Trophoblast cell (in vitro differentiated cells and primary cell): ENCODE results near the gene PSMA7.

ENCODE experiments used
- DNase-seq, 2 donors: peaks; one replicate each; pipeline ENCODE4 v3.0.0-alpha.2; 2016
- H2AFZ ChIP-seq: 2 replicates; pipeline ENCODE4 v1.6.1; 2013; ENCODE audit warnings: low read length, moderate library complexity, mild to moderate bottlenecking; ENCODE audit not compliant: insufficient read depth, poor library complexity
- H2AK5ac ChIP-seq: 2 replicates; pipeline ENCODE4 v1.6.1; 2013; ENCODE audit warnings: mild to moderate bottlenecking, low read length
- H2BK120ac ChIP-seq: 2 replicates; pipeline ENCODE4 v1.6.1; 2013; ENCODE audit warnings: low read length, mild to moderate bottlenecking, moderate library complexity; ENCODE audit not compliant: insufficient read depth, poor library complexity
- H2BK12ac ChIP-seq: 2 replicates; pipeline ENCODE4 v1.6.1; 2013; ENCODE audit warnings: mild to moderate bottlenecking, low read length, moderate library complexity
- H2BK5ac ChIP-seq: 2 replicates; pipeline ENCODE4 v1.6.1; 2013; ENCODE audit warnings: low read length, low read depth, moderate library complexity, mild to moderate bottlenecking; ENCODE audit not compliant: poor library complexity
- H3K14ac ChIP-seq: 2 replicates; pipeline ENCODE4 v1.6.1; 2013; ENCODE audit warnings: mild to moderate bottlenecking, low read length
- H3K18ac ChIP-seq: 2 replicates; pipeline ENCODE4 v1.6.1; 2013; ENCODE audit warnings: mild to moderate bottlenecking, low read length
- H3K23ac ChIP-seq: 2 replicates; pipeline ENCODE4 v1.6.1; 2013; ENCODE audit warnings: low read length
- H3K27ac ChIP-seq: 2 replicates; pipeline ENCODE4 v1.5.1; 2013; ENCODE audit warnings: low read depth, mild to moderate bottlenecking, inconsistent platforms, low read length, moderate library complexity
- H3K27me3 ChIP-seq: 2 replicates; pipeline ENCODE4 v1.6.1; 2013; ENCODE audit warnings: inconsistent platforms, mild to moderate bottlenecking, low read length, moderate library complexity; ENCODE audit not compliant: insufficient read depth
- H3K36me3 ChIP-seq, 2 experiments: 1 replicate in 1 of 2; 2 replicates in 1 of 2; pipeline ENCODE4 v1.6.1; 2013; ENCODE audit warnings: low read length in 2 of 2, mild to moderate bottlenecking in 2 of 2, moderate library complexity in 1 of 2; ENCODE audit not compliant: insufficient read depth in 2 of 2, control insufficient read depth in 1 of 2
- H3K4ac ChIP-seq: 2 replicates; pipeline ENCODE4 v1.6.1; 2013; ENCODE audit warnings: low read depth, mild to moderate bottlenecking, low read length, moderate library complexity
- H3K4me1 ChIP-seq, 2 experiments: 1 replicate in 1 of 2; 2 replicates in 1 of 2; pipeline ENCODE4 v1.6.1; 2013; ENCODE audit warnings: low read length in 2 of 2, mild to moderate bottlenecking in 2 of 2, moderate library complexity in 1 of 2; ENCODE audit not compliant: insufficient read depth in 2 of 2, control insufficient read depth in 1 of 2
- H3K4me2 ChIP-seq: 2 replicates; pipeline ENCODE4 v1.6.1; 2013; ENCODE audit warnings: inconsistent platforms, mild to moderate bottlenecking, low read length, moderate library complexity
- H3K4me3 ChIP-seq: 2 replicates; pipeline ENCODE4 v1.5.1; 2013; ENCODE audit warnings: mild to moderate bottlenecking, low read depth, low read length, inconsistent platforms
- H3K79me1 ChIP-seq: one replicate; pipeline ENCODE4 v1.6.1; 2013; ENCODE audit warnings: low read length
- H3K79me2 ChIP-seq: 2 replicates; pipeline ENCODE4 v1.6.1; 2013; ENCODE audit warnings: low read length, mild to moderate bottlenecking; ENCODE audit not compliant: control insufficient read depth, insufficient read depth, poor library complexity
- H3K9ac ChIP-seq: 2 replicates; pipeline ENCODE4 v1.6.1; 2013; ENCODE audit warnings: mild to moderate bottlenecking, low read length
- H3K9me3 ChIP-seq: 2 replicates; pipeline ENCODE4 v1.6.1; 2013; ENCODE audit warnings: low read depth, mild to moderate bottlenecking, control low read depth, inconsistent platforms, low read length; ENCODE audit not compliant: insufficient read depth
- H4K12ac ChIP-seq: 2 replicates; pipeline ENCODE4 v1.6.1; 2013; ENCODE audit warnings: low read depth, mild to moderate bottlenecking, low read length, moderate library complexity
- H4K8ac ChIP-seq: 2 replicates; pipeline ENCODE4 v1.6.1; 2013; ENCODE audit warnings: low read depth, mild to moderate bottlenecking, low read length, moderate library complexity
- H4K91ac ChIP-seq: one replicate; pipeline ENCODE4 v1.6.1; 2013; ENCODE audit warnings: low read depth, mild to moderate bottlenecking, low read length, moderate library complexity
- WGBS: extraction: QIAGEN DNeasy Blood & Tissue Kit; methylation state at CpG from one replicate; pipeline ENCODE4 v1.1.7; 2013; ENCODE audit warnings: missing lambda C conversion rate; ENCODE audit not compliant: insufficient read length, insufficient coverage; ENCODE audit errors: extremely low coverage; 5-methylcytosine and 5-hydroxymethylcytosine counted together

PSMA7 gene

DNA sequence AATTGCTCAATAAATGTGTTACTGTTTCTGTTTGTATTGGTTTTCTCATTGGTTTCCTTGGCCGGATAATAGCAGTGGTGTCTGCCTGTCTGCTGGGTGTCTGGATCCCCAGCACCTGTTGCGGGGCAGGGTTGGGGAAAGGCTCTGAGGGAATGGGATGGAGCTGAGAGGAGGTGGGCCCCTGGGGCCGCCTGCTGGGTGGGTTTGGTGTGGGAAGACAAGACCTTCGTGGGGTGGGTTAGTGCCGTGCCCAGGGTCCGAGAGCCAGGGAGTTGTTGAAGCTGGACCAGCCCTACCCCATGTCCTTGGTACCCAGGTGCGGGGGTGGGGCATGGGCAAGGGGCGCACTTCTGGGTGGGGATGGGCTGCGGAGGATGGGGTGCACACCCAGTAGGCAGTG lies 4.3 kb upstream of the PSMA7 start:
- no peak overlapping the region for H2AFZ ChIP-seq
- no peak overlapping the region for H4K8ac ChIP-seq
- peak overlapping the region; percentile 93 for H3K4ac ChIP-seq
- H2BK5ac ChIP-seq = no peak overlapping the region
- peaks cover 9 to 20% of the 10 kb centered on the region in 2 experiments for H3K4me1 ChIP-seq
- no peak overlapping the region for H3K14ac ChIP-seq
- H3K23ac ChIP-seq = no peak overlapping the region
- no peak overlapping the region for H3K27ac ChIP-seq
- no peak for DNase-seq
- H4K91ac ChIP-seq = no peak overlapping the region
- no peak overlapping the region for H2BK120ac ChIP-seq
- peaks cover 7% of the 10 kb centered on the region for H3K79me1 ChIP-seq
- H2BK12ac ChIP-seq = no peak overlapping the region
- no peak overlapping the region for H3K9ac ChIP-seq
- peaks cover 4% of the 10 kb centered on the region for H3K9me3 ChIP-seq
- WGBS = no CpG with 5 or more reads among the region's 9 CpGs
- no peak overlapping the region for H3K4me2 ChIP-seq
- H4K12ac ChIP-seq = no peak overlapping the region
- peaks cover 10 to 15% of the 10 kb centered on the region in 2 experiments for H3K36me3 ChIP-seq
- no peak overlapping the region for H3K18ac ChIP-seq
- no peaks in the 10 kb centered on the region for H3K27me3 ChIP-seq
- peaks cover 39% of the 10 kb centered on the region for H3K79me2 ChIP-seq
- no peak overlapping the region for H2AK5ac ChIP-seq
- H3K4me3 ChIP-seq = no peak overlapping the region

DNA sequence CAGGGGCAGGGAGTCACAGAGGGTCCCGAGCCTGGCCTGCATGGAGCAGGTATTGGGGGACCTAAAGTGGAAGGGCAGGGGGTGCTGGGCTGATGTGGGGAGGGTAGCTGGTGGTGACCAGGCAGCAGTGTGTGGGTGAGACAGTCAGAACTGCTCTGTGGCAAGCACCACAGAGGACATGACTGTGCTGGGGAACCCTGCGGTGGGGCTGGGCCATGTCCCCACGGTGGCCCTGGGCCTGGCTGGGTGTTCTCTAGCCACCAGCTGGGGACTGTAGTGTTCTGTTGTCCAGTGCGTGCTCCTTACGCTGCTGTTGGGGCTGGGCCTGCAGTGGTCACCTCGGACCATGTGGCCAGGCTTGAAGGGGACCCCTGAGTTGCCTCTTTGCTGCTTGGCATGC lies 3.9 kb upstream of the PSMA7 start:
- no peak overlapping the region for H3K27ac ChIP-seq
- peaks cover 7% of the 10 kb centered on the region for H3K79me1 ChIP-seq
- H3K36me3 ChIP-seq = peaks cover 10 to 12% of the 10 kb centered on the region in 2 experiments
- H3K4me2 ChIP-seq = no peak overlapping the region
- DNase-seq = no peak
- no peak overlapping the region for H3K18ac ChIP-seq
- no peak overlapping the region for H2AK5ac ChIP-seq
- H3K4me3 ChIP-seq = no peak overlapping the region
- no peak overlapping the region for H3K14ac ChIP-seq
- no peaks in the 10 kb centered on the region for H3K27me3 ChIP-seq
- H4K8ac ChIP-seq = no peak overlapping the region
- no peak overlapping the region for H4K91ac ChIP-seq
- no peak overlapping the region for H2AFZ ChIP-seq
- no peak overlapping the region for H2BK120ac ChIP-seq
- peaks cover 41% of the 10 kb centered on the region for H3K79me2 ChIP-seq
- H3K9ac ChIP-seq = no peak overlapping the region
- no peak overlapping the region for H2BK5ac ChIP-seq
- WGBS = no CpG with 5 or more reads among the region's 6 CpGs
- peaks cover 4% of the 10 kb centered on the region for H3K9me3 ChIP-seq
- H3K4ac ChIP-seq = peak overlapping the region; percentile 93
- peaks cover 9 to 20% of the 10 kb centered on the region in 2 experiments for H3K4me1 ChIP-seq
- H2BK12ac ChIP-seq = no peak overlapping the region
- no peak overlapping the region for H3K23ac ChIP-seq
- H4K12ac ChIP-seq = no peak overlapping the region

DNA sequence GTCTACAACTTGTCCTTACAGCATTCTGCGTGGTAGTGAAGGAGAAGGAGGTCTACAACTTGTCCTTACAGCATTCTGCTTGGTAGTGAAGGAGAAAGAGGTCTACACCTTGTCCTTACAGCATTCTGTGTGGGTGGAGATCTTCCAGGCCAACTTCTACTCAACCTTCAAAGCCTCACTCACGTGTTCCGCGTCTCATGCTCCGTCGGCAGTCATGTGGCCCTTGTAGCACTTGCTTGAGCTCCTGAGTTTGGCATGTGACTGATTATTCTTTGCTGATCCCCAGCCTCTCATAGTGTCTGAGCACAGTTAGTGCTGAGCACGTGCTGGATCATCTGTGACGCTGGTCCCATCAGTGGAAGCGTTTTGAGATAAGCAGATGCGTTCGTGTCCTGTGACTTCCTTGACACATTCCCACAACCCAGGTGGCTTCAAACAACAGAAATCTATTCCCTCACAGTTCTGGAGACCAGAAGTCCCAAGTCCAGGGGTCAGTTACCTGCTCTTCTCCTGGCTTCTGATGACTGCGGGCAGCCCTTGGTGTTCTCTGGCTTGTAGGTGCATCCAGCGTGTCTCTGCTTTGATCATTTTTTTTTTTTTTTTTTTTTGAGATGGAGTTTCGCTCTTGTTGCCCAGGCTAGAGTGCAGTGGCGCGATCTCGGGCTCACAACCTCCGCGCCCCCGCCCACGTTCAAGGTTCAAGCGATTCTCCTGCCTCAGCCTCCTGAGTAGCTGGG lies 3.0 kb upstream of the PSMA7 start:
- no peak overlapping the region for H2BK5ac ChIP-seq
- H4K12ac ChIP-seq = no peak overlapping the region
- H3K4me1 ChIP-seq = peaks cover 14 to 29% of the 10 kb centered on the region in 2 experiments
- H3K23ac ChIP-seq = no peak overlapping the region
- no peak overlapping the region for H2BK120ac ChIP-seq
- H3K36me3 ChIP-seq = peaks cover 7 to 16% of the 10 kb centered on the region in 2 experiments
- H2AFZ ChIP-seq = no peak overlapping the region
- H3K27me3 ChIP-seq = no peaks in the 10 kb centered on the region
- no peak overlapping the region for H3K9ac ChIP-seq
- no peak overlapping the region for H3K27ac ChIP-seq
- no peak overlapping the region for H4K8ac ChIP-seq
- H3K4ac ChIP-seq = peak overlapping the region; percentile 61
- H3K4me2 ChIP-seq = no peak overlapping the region
- no peak overlapping the region for H2BK12ac ChIP-seq
- H3K79me1 ChIP-seq = peaks cover 7% of the 10 kb centered on the region
- H4K91ac ChIP-seq = no peak overlapping the region
- no peak for DNase-seq
- no CpG with 5 or more reads among the region's 22 CpGs for WGBS
- no peak overlapping the region for H3K4me3 ChIP-seq
- H3K9me3 ChIP-seq = peaks cover 4% of the 10 kb centered on the region
- no peak overlapping the region for H3K14ac ChIP-seq
- H3K79me2 ChIP-seq = peaks cover 48% of the 10 kb centered on the region
- no peak overlapping the region for H3K18ac ChIP-seq
- no peak overlapping the region for H2AK5ac ChIP-seq

DNA sequence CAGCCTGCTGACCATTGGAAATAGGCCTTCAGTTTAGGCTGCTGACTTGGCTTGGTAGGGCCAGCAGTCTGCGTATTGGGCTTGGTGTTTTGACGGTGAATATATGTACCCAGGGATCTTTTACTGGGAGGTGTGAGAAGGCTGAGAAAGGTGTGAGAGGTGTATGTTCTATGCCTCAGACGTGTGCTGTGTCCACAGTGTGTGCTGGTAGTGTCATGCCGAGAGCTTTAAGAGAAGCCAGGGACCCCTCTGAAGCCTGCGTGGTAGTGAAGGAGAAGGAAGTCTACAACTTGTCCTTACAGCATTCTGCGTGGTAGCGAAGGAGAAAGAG lies 2.5 kb upstream of the PSMA7 start:
- no peak overlapping the region for H3K9ac ChIP-seq
- H3K4ac ChIP-seq = peak overlapping the region; percentile 61
- no peak overlapping the region for H2BK12ac ChIP-seq
- no peak overlapping the region for H4K91ac ChIP-seq
- no peak overlapping the region for H3K4me3 ChIP-seq
- no peak overlapping the region for H2BK120ac ChIP-seq
- no peak overlapping the region for H3K4me2 ChIP-seq
- peaks cover 53% of the 10 kb centered on the region for H3K79me2 ChIP-seq
- no peak overlapping the region for H2BK5ac ChIP-seq
- H3K18ac ChIP-seq = no peak overlapping the region
- no peak overlapping the region for H2AFZ ChIP-seq
- no peak overlapping the region for H4K8ac ChIP-seq
- H3K27me3 ChIP-seq = no peaks in the 10 kb centered on the region
- H3K23ac ChIP-seq = no peak overlapping the region
- peaks cover 7% of the 10 kb centered on the region for H3K79me1 ChIP-seq
- H3K4me1 ChIP-seq = peaks cover 16 to 32% of the 10 kb centered on the region in 2 experiments
- peaks cover 4% of the 10 kb centered on the region for H3K9me3 ChIP-seq
- no peak overlapping the region for H4K12ac ChIP-seq
- H3K14ac ChIP-seq = no peak overlapping the region
- H3K27ac ChIP-seq = no peak overlapping the region
- no peak overlapping the region for H2AK5ac ChIP-seq
- WGBS = no CpG with 5 or more reads among the region's 7 CpGs
- peaks cover 10 to 21% of the 10 kb centered on the region in 2 experiments for H3K36me3 ChIP-seq
- no peak for DNase-seq
